Stomach (tissue), 9 donors: ENCODE data around the gene MICAL3. TPM values are rescaled to one million over a fixed set of nuclear protein-coding genes. Genes with fewer than 3 reads are reported as not detected.

Experiments
- DNase-seq, 2 donors: peaks; one replicate each; pipeline versions ENCODE4 v3.0.0 to v3.0.0-alpha.2; 2013 to 2019
- H3K27ac ChIP-seq, 5 donors: fragments of 200-600 bp in 4 of 5; sonication (generic) in 4 of 5; one replicate each; pipeline ENCODE4 v1.5.1; 2013 to 2019; ENCODE audit warnings: mild to moderate bottlenecking in 1 of 5, moderate library complexity in 1 of 5
- H3K27me3 ChIP-seq, 3 donors: fragments of 200-600 bp; sonication (generic); one replicate each; pipeline ENCODE4 v1.5.1; 2017 to 2019; ENCODE audit warnings: mixed run types in 1 of 3
- H3K36me3 ChIP-seq, 4 donors: fragments of 200-600 bp; sonication (generic); 1 replicate in 3 of 4; 2 replicates in 1 of 4; pipeline ENCODE4 v1.5.1; 2016 to 2019
- H3K4me1 ChIP-seq, 4 donors: fragments of 200-600 bp; sonication (generic); one replicate each; pipeline ENCODE4 v1.5.1; 2016 to 2019
- H3K4me3 ChIP-seq, 4 donors: fragments of 200-600 bp; sonication (generic) in 3 of 4; one replicate each; pipeline ENCODE4 v1.5.1; 2016 to 2019; ENCODE audit warnings: mild to moderate bottlenecking in 1 of 4
- H3K9me3 ChIP-seq, 4 donors: fragments of 200-600 bp; sonication (generic); one replicate each; pipeline ENCODE4 v1.5.1; 2016 to 2019
- EP300 ChIP-seq: sonication (generic); formaldehyde crosslinking; IDR thresholded peaks from one replicate; pipeline ENCODE4 v1.6.1; 2017; ENCODE audit warnings: antibody characterized with exemption
- POLR2A ChIP-seq, 4 donors: fragments of 450-650 bp; IDR thresholded peaks; one replicate each; pipeline ENCODE4 v1.6.1; 2016; ENCODE audit warnings: antibody characterized with exemption in 4 of 4, control low read depth in 2 of 4, mild to moderate bottlenecking in 1 of 4, moderate library complexity in 1 of 4
- POLR2AphosphoS5 ChIP-seq, 3 donors: sonication (generic); formaldehyde crosslinking; IDR thresholded peaks; one replicate each; pipeline ENCODE4 v1.6.1; 2016; ENCODE audit warnings: antibody characterized with exemption in 3 of 3
- WGBS, 5 donors: extraction: QIAGEN DNeasy Blood & Tissue Kit in 3 of 5; methylation state at CpG; one replicate each; pipeline versions ENCODE4 v1.1.5 to v1.1.7; 2013 to 2018; 5-methylcytosine and 5-hydroxymethylcytosine counted together
- intact Hi-C: fragments of 100-400 bp; cut with DNase I; formaldehyde crosslinking; loops from one replicate; pipeline ENCODE4 v1.15.1; 2023; ENCODE audit warnings: low total_unique reads
- polyA plus RNA-seq, 3 donors: library from polyadenylated mRNA; stranded (reverse); fragments of 200-250 nt; gene quantifications; one replicate each; pipeline ENCODE4 v1.2.3, GENCODE V29; 2013
- total RNA-seq, 5 donors: library from RNA; depleted of rRNA; stranded (reverse); fragments of >200 nt; gene quantifications; one replicate each; pipeline versions ENCODE4 v1.1.0 to v1.2.3, GENCODE V29; 2014 to 2016
- TF ChIP-seq, protein P1 (sequence below), 7 experiments: fragments of 450-650 bp in 4 of 7; fragments of 200-600 bp in 3 of 7; sonication (generic) in 3 of 7; IDR thresholded peaks; one replicate each; pipeline ENCODE4 v1.5.1; 2016 to 2019; ENCODE audit warnings: antibody characterized with exemption in 7 of 7, control low read depth in 2 of 7, mild to moderate bottlenecking in 1 of 7
- donor health status: healthy with polysubstance abuse.
- donor health status: Bipolar disorder and iron deficiency.
- donor health status: healthy.

The MICAL3 gene
- total and polyA plus RNA-seq, 8 donors = 3.5 to 130 (median 24.0) TPM

DNA sequence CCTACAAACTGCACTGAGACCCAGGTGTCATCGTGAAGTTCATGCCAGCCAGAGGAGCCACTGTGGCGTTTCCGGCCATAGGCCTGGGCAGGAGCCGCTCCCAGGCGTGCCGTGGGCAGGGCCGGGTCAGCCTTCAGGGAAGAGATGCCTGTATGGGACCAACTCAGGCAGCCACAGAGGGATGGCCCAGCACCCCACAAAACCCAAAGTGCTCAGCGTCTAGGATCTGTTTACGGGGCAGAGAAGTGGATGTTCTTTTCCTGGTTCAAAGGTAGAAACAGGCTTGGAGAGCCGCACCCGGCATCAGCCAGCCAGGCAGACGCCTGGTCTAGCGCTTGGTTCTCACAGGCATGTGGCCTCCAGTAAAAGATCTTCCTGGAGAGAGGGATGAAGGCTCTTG is 241.7 kb downstream of the MICAL3 start:
- DNase-seq = no peak
- Histone ChIP-seq H3K9me3 (no peaks in the 10 kb centered on the region), H3K36me3 (peaks cover 0 to 4% (median 0%) of the 10 kb centered on the region in 4 donors), H3K27ac (no peak overlapping the region), H3K27me3 (peaks cover 0 to 8% (median 0%) of the 10 kb centered on the region in 3 donors), H3K4me1 (peaks cover 22 to 49% (median 31%) of the 10 kb centered on the region in 4 donors), H3K4me3 (no peak overlapping the region)
- WGBS, 5 donors = 77 to 96% (median 83%) methylated on average over 12 to 13 of the region's 13 CpGs
- intact Hi-C loops = no loop called here
- TF ChIP-seq, protein P1, sequence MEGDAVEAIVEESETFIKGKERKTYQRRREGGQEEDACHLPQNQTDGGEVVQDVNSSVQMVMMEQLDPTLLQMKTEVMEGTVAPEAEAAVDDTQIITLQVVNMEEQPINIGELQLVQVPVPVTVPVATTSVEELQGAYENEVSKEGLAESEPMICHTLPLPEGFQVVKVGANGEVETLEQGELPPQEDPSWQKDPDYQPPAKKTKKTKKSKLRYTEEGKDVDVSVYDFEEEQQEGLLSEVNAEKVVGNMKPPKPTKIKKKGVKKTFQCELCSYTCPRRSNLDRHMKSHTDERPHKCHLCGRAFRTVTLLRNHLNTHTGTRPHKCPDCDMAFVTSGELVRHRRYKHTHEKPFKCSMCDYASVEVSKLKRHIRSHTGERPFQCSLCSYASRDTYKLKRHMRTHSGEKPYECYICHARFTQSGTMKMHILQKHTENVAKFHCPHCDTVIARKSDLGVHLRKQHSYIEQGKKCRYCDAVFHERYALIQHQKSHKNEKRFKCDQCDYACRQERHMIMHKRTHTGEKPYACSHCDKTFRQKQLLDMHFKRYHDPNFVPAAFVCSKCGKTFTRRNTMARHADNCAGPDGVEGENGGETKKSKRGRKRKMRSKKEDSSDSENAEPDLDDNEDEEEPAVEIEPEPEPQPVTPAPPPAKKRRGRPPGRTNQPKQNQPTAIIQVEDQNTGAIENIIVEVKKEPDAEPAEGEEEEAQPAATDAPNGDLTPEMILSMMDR (IDR thresholded peaks at IDR 0.05) = no peak
- no peak for TF ChIP-seq POLR2A (IDR thresholded peaks at IDR 0.05)
- TF ChIP-seq EP300 = no peak
- TF ChIP-seq POLR2AphosphoS5 (IDR thresholded peaks at IDR 0.05) = no peak

DNA sequence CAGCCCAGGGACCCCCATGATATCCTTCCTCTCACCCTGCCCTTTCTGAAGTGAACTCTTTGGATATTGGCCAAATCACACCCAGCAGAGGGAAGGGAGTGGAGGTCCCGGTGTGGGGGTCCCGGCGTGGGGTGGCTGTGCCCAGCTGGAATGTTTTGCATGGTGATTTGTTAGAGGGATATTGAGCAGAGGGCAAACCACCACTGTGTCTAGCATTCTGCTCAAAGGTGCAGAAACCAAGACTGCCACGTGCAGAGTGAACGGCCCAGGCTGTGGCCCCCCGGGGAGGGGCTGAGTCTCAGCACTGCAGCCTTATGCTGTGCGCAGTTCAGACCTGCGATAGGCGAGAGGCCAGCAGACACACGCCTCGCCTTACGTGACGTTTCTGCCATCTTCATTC is 242.2 kb downstream of the MICAL3 start:
- H3K36me3 ChIP-seq = no peaks in the 10 kb centered on the region
- H3K9me3 ChIP-seq = no peaks in the 10 kb centered on the region
- DNase-seq = no peak
- peaks cover 0 to 8% (median 0%) of the 10 kb centered on the region in 3 donors for H3K27me3 ChIP-seq
- intact Hi-C loops = no loop called here
- 68 to 84% (median 81%) methylated on average over 12 to 13 of the region's 13 CpGs for whole genome bisulfite sequencing, 5 donors
- no peak overlapping the region for H3K27ac ChIP-seq
- no peak for TF ChIP-seq EP300
- TF ChIP-seq POLR2AphosphoS5 (IDR thresholded peaks at IDR 0.05) = no peak
- TF ChIP-seq, protein P1 (IDR thresholded peaks at IDR 0.05) = no peak
- no peak for TF ChIP-seq POLR2A (IDR thresholded peaks at IDR 0.05)
- H3K4me3 ChIP-seq = no peak overlapping the region
- peaks cover 20 to 47% (median 30%) of the 10 kb centered on the region in 4 donors for H3K4me1 ChIP-seq

DNA sequence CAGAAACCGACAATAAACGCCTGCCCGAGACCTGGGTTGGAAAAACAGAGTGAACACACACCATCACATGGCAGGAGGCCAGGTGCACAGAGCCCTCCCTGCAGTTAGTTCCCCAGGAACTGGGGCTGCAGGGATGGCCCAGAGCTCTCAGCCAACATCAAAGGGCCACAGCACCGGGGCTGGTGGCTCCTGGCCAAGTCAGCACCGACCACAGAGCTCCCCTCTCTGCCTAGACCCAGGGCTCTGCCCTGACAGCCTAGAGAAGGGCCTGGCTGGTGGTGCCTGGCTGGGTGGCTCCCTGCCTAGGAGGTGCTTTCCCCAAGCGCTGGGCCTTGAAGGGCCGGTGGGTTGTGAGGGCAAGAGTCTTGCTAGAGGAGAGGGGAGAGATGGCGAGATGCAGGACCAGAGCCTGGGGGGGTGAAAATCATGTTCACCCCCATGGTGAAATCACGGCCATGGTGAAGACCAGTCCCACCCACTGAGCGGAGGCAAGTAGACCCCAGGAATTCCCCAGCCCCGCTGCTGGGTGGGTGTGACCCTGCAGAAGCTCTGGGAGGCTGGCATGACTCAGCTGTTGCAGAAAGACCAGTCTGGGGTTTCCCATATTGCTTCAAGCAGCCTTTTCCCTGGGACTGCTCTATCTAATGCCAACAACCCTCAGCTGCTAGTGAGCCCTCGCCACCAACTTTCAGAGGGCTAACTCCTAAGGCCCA is 242.9 kb downstream of the MICAL3 start:
- TF ChIP-seq POLR2A (IDR thresholded peaks at IDR 0.05) = no peak
- Histone ChIP-seq H3K36me3 (no peaks in the 10 kb centered on the region), H3K27ac (peak overlapping the region in 2 of 5 donors; percentile 1 to 35), H3K4me3 (no peak overlapping the region), H3K27me3 (peaks cover 0 to 8% (median 0%) of the 10 kb centered on the region in 3 donors), H3K4me1 (peaks cover 13 to 40% (median 27%) of the 10 kb centered on the region in 4 donors), H3K9me3 (no peaks in the 10 kb centered on the region)
- DNase-seq = peak in 1 of 2 donors; percentile 72
- intact Hi-C loops = no loop called here
- 31 to 38% (median 34%) methylated on average over 7 to 12 of the region's 12 CpGs for WGBS, 5 donors

DNA sequence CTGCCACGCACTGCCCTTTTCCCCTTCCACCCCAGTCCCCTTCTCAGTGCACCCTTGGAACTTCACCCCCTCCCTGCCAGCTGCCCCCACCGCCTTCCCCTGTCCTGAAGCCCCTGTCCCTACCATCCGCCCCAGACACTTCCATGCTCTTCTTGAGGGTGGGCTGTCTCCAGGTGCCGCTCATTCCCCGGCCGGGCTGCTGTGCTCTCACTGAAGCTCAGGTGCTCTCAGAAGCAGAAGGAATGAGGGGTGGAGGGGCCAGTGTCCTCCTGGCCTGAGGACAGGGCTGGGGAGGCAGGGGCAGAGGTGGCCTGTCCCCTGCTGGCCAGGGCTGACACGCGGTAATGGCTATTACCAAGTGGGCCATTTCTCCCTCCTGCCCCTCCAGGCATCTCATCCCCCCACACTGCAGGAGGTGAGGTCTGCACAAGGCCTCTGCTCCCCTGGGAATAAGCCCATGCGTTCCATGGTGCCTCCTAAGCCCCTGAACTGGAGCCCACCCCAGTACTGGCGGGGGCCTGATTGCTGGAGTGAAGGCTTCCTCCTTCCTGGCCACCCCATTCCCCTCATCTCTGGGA is 243.5 kb downstream of the MICAL3 start:
- H3K4me3 ChIP-seq = no peak overlapping the region
- no peak for TF ChIP-seq POLR2AphosphoS5 (IDR thresholded peaks at IDR 0.05)
- TF ChIP-seq, protein P1 (IDR thresholded peaks at IDR 0.05) = no peak
- no peak for TF ChIP-seq EP300
- TF ChIP-seq POLR2A (IDR thresholded peaks at IDR 0.05) = no peak
- H3K9me3 ChIP-seq = no peaks in the 10 kb centered on the region
- H3K36me3 ChIP-seq = no peaks in the 10 kb centered on the region
- 78 to 95% (median 91%) methylated on average over 9 to 10 of the region's 10 CpGs for WGBS, 5 donors
- H3K4me1 ChIP-seq = peaks cover 12 to 37% (median 24%) of the 10 kb centered on the region in 4 donors
- DNase-seq = no peak
- intact Hi-C loops = no loop called here
- H3K27me3 ChIP-seq = peaks cover 0 to 8% (median 0%) of the 10 kb centered on the region in 3 donors
- peak overlapping the region in 1 of 5 donors; percentile 1 for H3K27ac ChIP-seq
